Adrenal gland (tissue), 5 donors: Measurements from ENCODE around the gene BCAR3.

Experiments used
- CTCF ChIP-seq, 6 experiments: fragments of 450-650 bp in 4 of 6; fragments of 200-600 bp in 2 of 6; sonication (generic) in 1 of 6; IDR thresholded peaks; 1 replicate in 5 of 6; 2 replicates in 1 of 6; pipeline versions ENCODE4 v1.5.1 to v1.8.0; 2016 to 2021; ENCODE audit warnings: antibody characterized with exemption in 6 of 6, mild to moderate bottlenecking in 2 of 6, moderate library complexity in 1 of 6
- POLR2A ChIP-seq, 2 donors: fragments of 450-650 bp; IDR thresholded peaks; one replicate each; pipeline ENCODE4 v1.6.1; 2017; ENCODE audit warnings: antibody characterized with exemption in 2 of 2, mild to moderate bottlenecking in 2 of 2, moderate library complexity in 1 of 2
- donor health status: DM: no; HTN: no; CAD: no.

- TF ChIP-seq POLR2A (IDR thresholded peaks at IDR 0.05) (no peak), CTCF (IDR thresholded peaks at IDR 0.05) (no peak)
Observed at GRCh38 chr1:93672069-93672468, 9.6 kb downstream of the BCAR3 start.
